ENCODE data around the gene PARD6B.
"Not testable (repeated sequence)": the region's sequence is repeated elsewhere in the genome, so short reads cannot be mapped to it uniquely, and the experiment has no call there.

Gene PARD6B

GRCh38 chr20:50798650-50799049, 67.3 kb downstream of the PARD6B start:
- FAIRE-seq: no peak
- DNase-seq (ENCODE audit: low spot score): no peak

GRCh38 chr20:50799176-50799889, 68.0 kb downstream of the PARD6B start:
- no peak for FAIRE-seq
- no peak for DNase-seq (ENCODE audit: low spot score)

DNA sequence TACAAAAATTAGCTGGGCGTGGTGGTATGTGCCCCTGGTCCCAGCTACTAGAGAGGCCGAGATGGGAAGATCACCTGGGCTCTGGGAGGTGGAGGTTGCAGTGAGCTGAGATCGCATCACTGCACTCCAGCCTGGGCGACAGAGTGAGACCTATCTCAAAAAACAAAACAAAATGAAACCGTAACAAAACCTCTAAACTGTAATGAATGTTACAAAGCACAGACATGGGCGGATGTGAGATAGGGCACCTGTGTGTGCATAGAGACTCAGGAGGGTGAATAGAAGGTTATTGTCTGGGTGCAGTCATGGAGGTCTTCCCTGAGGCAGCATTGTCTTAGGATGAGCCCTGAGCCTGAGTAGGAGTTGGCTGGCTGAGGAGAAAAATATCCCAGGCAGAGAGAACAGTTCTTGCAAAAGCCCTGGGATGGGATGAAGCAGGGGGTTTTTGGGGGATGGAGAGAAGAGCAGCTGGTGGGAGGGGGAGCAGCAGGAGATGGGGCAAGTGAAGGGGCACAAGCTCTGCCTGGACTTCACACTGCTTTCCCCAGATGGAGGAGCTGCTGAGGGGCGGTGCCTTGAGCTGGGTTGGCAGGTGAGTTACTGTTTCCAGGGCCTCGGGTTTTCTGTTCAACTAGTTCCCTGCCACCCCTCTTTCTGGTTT, 68.6 kb downstream of the PARD6B start:
- FAIRE-seq (no peak), DNase-seq (ENCODE audit: low spot score) (no peak)

GRCh38 chr20:50800986-50801746, 69.8 kb downstream of the PARD6B start:
- FAIRE-seq; DNase-seq (ENCODE audit: low spot score): not testable (repeated sequence)

DNA sequence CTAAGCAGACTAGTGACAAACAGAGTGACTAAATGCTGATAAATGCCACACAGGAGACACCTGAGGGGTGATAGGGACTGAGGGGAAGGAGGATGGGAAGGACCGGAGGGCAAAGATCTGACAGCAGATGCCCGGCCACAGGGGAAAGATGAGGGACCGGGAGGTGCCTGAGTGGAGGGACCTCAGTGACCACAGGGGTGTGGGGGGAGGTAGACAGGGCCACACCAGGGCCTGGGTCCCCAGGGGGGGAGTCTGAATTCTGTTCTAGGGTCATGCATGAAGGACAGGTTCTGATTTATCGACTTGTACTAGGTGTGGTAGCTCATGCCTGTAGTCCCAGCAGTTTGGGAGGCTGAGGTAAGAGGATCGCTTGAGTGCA, 70.4 kb downstream of the PARD6B start:
- no peak for FAIRE-seq
- no peak for DNase-seq (ENCODE audit: low spot score)

- DNase-seq (ENCODE audit: low spot score): no peak
- FAIRE-seq: no peak
Measured at GRCh38 chr20:50802289-50802688, 70.9 kb downstream of the PARD6B start.

DNA sequence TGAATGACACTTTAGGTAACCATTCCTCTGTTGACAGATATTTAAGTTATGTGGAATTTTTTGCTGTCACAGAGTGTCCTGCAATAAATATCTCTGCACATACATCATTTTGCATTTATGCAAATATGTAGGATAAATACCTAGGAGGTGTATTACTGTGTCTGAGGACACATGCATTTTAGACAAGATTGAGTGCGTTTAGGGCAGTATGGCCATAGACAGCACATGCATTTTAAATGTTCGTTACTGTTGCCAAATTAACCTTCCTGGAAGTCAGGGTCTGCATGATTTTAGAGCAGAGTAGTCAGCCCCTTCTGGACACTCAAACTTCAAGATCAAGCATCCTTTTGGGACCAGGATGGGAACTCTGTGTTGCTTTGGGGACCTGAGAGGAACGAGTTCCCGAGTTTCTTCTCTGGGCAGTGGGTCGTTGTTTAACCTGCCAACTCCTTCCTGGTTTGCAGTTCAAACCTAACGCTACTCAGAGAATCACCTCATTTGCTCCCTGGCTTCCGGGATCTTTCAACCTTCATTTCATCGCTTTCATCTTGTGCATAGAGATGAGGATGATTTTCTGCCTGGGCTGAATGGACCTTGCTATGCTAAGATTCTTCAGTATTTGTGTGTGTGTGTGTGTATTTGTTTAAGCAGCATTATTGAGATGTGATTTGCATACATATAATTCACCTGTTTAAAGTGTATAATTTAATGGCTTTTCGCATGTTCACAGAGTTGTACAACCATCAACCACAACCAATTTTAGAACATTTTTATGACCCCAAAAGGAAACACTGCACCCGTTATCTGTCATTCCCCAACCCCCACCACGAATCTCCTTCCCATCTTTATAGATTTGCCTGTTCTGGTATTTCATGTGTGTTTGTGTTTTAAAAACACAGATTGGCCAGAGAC, 73.3 kb downstream of the PARD6B start:
- FAIRE-seq (no peak), DNase-seq (ENCODE audit: low spot score) (no peak)

GRCh38 chr20:50805349-50805684, 73.9 kb downstream of the PARD6B start:
- FAIRE-seq: no peak
- no peak for DNase-seq (ENCODE audit: low spot score)

- FAIRE-seq (no peak), DNase-seq (ENCODE audit: low spot score) (no peak)
Measured at GRCh38 chr20:50806126-50806768, 74.9 kb downstream of the PARD6B start.

Measured in urothelium cell line (cell line).